Thyroid gland (tissue), 4 donors: ENCODE measurements around the gene PDIA2.

Source experiments
- CTCF ChIP-seq, 6 experiments: fragments of 200-600 bp in 3 of 6; fragments of 450-650 bp in 3 of 6; sonication (generic) in 3 of 6; IDR thresholded peaks; one replicate each; pipeline ENCODE4 v1.5.1; 2016 to 2019; ENCODE audit warnings: antibody characterized with exemption in 6 of 6, mild to moderate bottlenecking in 2 of 6, inconsistent platforms in 1 of 6, moderate library complexity in 1 of 6
- POLR2A ChIP-seq, 2 donors: fragments of 450-650 bp; IDR thresholded peaks; one replicate each; pipeline ENCODE4 v1.6.1; 2017; ENCODE audit warnings: antibody characterized with exemption in 2 of 2, mild to moderate bottlenecking in 2 of 2, moderate library complexity in 1 of 2

DNA sequence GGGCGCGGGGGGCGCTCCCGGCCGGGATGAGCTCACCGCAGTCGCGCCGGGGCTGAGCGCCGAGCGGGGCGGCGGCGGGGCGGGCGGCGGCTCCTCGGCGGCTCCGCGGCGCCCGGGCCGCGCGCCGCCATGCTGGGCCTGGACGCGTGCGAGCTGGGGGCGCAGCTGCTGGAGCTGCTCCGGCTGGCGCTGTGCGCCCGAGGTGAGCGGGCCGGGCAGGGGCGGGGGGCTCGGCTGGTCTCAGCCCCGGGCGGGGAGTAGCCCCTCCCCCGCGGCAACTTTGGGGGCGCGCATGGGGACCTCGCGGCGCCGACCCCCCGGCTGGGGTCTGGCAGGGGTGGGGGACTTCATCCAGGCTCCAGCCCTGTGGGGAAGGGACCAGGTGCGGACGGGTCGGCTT is 2.4 kb upstream of the PDIA2 start, which contains the start of gene ARHGDIG:
- TF ChIP-seq CTCF (IDR thresholded peaks at IDR 0.05) (no peak), POLR2A (IDR thresholded peaks at IDR 0.05) (no peak)
